Measurements from ENCODE around the gene PAX4. TPM values are rescaled to one million over a fixed set of nuclear protein-coding genes. Genes with fewer than 3 reads are reported as not detected.

The PAX4 gene
- total and polyA plus RNA-seq, 2 donors (not counting 3 experiments of a cell fraction or from before 2014, with no cell fraction given) = not detected

DNA sequence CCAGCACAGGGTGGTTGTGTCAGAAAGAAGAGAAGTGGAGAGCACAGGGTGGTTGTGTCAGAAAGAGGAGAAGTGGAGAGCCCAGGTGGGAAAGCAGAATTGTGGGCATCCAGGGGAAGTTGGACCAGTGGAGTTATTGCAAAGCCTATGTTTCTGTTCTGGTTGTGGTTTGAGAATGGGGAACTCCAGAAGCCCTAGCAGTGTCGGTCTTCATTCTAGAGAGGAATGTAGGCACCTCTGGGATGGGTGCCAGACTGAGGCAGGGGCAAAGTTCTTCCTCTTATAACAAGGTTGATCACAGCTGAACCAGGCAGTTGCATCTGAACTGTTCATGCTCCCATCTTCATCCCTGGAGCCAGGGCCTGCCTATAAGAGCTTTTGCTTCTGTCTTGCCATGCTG lies 23.5 kb downstream of the PAX4 start:
- no peaks in the 10 kb centered on the region for H3K79me2 ChIP-seq (ENCODE audit: control insufficient read depth, insufficient read depth, low read length)
- no peak for FAIRE-seq
- H4K20me1 ChIP-seq (replicated peaks; ENCODE audit: control insufficient read depth, extremely low read depth, insufficient read depth, low read length) = no peaks in the 10 kb centered on the region
- POLR2A ChIA-PET = no interaction called here
- intact Hi-C loops (cut with micrococcal nuclease) (no loop called here), dilution Hi-C loops (cut with MboI; ENCODE audit: extremely low pct_ligation_motif_present, low sequenced_read_pairs) (no loop called here)
- no peaks in the 10 kb centered on the region for H3K9me1 ChIP-seq (replicated peaks; ENCODE audit: control insufficient read depth, extremely low read depth, insufficient read depth, low read length)
- H3K36me3 ChIP-seq (ENCODE audit: control insufficient read depth in 2 of 2, extremely low read depth in 1 of 2, insufficient read depth in 2 of 2, low read length in 2 of 2) = peaks cover 2 to 11% of the 10 kb centered on the region in 2 experiments
- no peak overlapping the region for H3K4me2 ChIP-seq (ENCODE audit: insufficient read depth, low read length)
- no peak overlapping the region for H3K9ac ChIP-seq (replicated peaks; ENCODE audit: extremely low read depth, insufficient read depth, low read length)
- no peak overlapping the region for H3K4me3 ChIP-seq (replicated peaks in 1 of 3; ENCODE audit: insufficient read depth in 1 of 3, low read depth in 1 of 3, low read length in 3 of 3)
- no peak for DNase-seq (ENCODE audit: low read depth, low spot score)
- peaks cover 2% of the 10 kb centered on the region for H3K4me1 ChIP-seq (ENCODE audit: control insufficient read depth, extremely low read depth, insufficient read depth, low read length)
- CTCF ChIA-PET = no interaction called here
- TF ChIP-seq, protein P1, sequence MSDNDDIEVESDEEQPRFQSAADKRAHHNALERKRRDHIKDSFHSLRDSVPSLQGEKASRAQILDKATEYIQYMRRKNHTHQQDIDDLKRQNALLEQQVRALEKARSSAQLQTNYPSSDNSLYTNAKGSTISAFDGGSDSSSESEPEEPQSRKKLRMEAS (IDR thresholded peaks at IDR 0.05; ENCODE audit: insufficient read depth, insufficient read length) = no peak
- TF ChIP-seq GATA2 (IDR thresholded peaks at IDR 0.05; ENCODE audit: insufficient read depth, insufficient read length, low read depth, low read length) = no peak
- no peak for TF ChIP-seq POLR2AphosphoS5 (IDR thresholded peaks at IDR 0.05; ENCODE audit: insufficient read depth, low read depth, low read length)
- no peak for TF ChIP-seq JUN (IDR thresholded peaks at IDR 0.05; ENCODE audit: borderline replicate concordance, insufficient read depth, insufficient read length, low read depth)
- TF ChIP-seq FOS (IDR thresholded peaks at IDR 0.05; ENCODE audit: borderline replicate concordance, insufficient read depth, low read length) = no peak
- TF ChIP-seq EZH2 (IDR thresholded peaks at IDR 0.05; ENCODE audit: borderline replicate concordance, low read depth, low read length, severe bottlenecking) = no peak
- TF ChIP-seq MYC (IDR thresholded peaks at IDR 0.05; ENCODE audit: low read depth, low read length) = no peak
- TF ChIP-seq POLR2A (IDR thresholded peaks at IDR 0.05; ENCODE audit: low read depth, low read length) = no peak
- TF ChIP-seq, protein P2, sequence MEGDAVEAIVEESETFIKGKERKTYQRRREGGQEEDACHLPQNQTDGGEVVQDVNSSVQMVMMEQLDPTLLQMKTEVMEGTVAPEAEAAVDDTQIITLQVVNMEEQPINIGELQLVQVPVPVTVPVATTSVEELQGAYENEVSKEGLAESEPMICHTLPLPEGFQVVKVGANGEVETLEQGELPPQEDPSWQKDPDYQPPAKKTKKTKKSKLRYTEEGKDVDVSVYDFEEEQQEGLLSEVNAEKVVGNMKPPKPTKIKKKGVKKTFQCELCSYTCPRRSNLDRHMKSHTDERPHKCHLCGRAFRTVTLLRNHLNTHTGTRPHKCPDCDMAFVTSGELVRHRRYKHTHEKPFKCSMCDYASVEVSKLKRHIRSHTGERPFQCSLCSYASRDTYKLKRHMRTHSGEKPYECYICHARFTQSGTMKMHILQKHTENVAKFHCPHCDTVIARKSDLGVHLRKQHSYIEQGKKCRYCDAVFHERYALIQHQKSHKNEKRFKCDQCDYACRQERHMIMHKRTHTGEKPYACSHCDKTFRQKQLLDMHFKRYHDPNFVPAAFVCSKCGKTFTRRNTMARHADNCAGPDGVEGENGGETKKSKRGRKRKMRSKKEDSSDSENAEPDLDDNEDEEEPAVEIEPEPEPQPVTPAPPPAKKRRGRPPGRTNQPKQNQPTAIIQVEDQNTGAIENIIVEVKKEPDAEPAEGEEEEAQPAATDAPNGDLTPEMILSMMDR (IDR thresholded peaks at IDR 0.05; ENCODE audit: extremely low read depth in 1 of 2, insufficient read depth in 1 of 2, low read depth in 1 of 2, low read length in 2 of 2) = no peak
- H3K9me3 ChIP-seq (replicated peaks; ENCODE audit: control insufficient read depth, insufficient read depth, low read length) = no peaks in the 10 kb centered on the region
- no TSS peak for BruUV-seq (replicated peaks)
- H3K27me3 ChIP-seq (ENCODE audit: control insufficient read depth in 2 of 2, insufficient read depth in 2 of 2, low read length in 2 of 2) = peaks cover 0 to 3% of the 10 kb centered on the region in 2 experiments
- H2AFZ ChIP-seq (ENCODE audit: low read depth, low read length) = no peak overlapping the region
- no peak overlapping the region for H3K27ac ChIP-seq (ENCODE audit: insufficient read depth, low read depth, low read length)

All from endothelial cell of umbilical vein (primary cell).